GM21381 (cell line): ENCODE measurements around the gene UBALD2.
"Not testable (repeated sequence)": the region's sequence is repeated elsewhere in the genome, so short reads cannot be mapped to it uniquely, and the experiment has no call there.

Experiments
- ATAC-seq: cut with Tn5 transposase; IDR thresholded peaks from one replicate; pipeline ENCODE4 v1.9.1; 2021; ENCODE audit warnings: mild to moderate bottlenecking, moderate library complexity; ENCODE audit not compliant: unreplicated experiment

UBALD2 gene

DNA sequence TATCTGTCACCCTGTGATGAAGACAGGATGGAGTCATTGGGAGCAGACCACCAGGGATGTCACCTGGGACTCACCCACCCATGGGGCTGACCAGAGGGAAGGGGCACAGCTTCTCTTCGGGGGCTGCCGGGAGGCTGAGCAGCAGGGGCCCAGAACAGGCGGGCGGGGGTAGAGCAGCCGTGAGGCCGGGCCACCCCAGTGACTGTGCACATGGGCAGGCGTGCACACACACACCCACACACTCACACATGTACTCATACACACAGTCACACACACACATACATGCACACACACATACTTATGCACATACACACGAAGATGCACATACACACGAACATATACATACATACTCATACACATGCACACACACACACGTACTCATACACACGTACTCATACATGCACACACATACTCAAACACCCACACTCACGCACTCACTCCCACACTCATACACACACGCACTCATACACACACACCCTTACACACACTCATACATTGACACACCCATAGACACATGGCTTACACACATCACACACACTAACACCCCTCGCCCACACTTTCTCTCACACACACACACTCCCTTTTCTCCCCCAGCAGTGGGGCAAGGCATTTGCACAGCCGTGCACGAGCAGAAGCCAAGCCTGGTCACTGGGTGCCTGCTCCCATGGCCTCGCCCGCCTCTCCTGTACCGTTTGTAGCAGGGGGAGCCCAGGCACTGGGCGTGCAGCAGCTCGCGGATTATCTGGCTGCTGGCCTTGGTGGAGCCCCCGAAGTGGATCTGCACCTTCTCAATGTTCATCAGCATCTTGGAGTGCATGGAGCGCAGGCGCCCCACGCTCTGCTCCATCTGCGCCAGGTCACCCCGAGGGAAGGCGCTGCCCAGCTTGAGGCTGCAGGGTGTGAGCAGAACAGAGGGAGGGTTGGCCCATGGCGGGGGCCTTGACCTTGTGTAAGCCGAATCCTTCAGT is 12.4 kb downstream of the UBALD2 start:
- no peak for ATAC-seq

DNA sequence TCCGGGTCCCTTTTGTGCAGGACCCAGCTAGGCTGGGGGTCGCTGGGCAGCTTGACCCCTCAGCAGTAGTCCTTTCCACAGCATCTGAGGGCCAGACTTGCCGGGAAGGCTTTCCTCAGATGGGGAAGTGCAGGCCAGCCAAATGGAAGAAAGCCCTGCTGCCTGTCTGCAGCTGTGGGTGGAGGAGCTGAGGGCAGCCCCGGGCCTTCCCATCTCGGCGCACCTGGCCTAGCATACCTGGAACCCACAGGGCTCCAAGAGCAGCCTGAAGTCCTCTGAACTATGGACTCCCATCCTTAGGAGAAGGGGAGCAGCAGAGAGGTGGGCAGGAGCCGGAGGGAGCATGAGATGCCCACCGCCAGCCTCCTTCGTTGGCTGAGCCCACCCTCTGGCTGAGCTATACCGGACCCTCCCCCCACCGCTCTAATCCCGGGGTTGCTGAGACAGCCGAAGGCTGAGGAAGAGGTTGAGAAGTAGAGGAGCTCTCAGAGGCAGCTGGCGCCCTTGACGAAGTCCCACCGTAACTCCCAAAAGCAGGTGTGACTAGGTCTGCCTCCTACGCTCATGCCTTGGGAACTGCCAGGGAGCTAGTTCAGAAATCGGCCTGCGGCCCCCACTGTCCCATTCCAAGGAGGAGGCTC is 13.2 kb downstream of the UBALD2 start:
- no peak for ATAC-seq

DNA sequence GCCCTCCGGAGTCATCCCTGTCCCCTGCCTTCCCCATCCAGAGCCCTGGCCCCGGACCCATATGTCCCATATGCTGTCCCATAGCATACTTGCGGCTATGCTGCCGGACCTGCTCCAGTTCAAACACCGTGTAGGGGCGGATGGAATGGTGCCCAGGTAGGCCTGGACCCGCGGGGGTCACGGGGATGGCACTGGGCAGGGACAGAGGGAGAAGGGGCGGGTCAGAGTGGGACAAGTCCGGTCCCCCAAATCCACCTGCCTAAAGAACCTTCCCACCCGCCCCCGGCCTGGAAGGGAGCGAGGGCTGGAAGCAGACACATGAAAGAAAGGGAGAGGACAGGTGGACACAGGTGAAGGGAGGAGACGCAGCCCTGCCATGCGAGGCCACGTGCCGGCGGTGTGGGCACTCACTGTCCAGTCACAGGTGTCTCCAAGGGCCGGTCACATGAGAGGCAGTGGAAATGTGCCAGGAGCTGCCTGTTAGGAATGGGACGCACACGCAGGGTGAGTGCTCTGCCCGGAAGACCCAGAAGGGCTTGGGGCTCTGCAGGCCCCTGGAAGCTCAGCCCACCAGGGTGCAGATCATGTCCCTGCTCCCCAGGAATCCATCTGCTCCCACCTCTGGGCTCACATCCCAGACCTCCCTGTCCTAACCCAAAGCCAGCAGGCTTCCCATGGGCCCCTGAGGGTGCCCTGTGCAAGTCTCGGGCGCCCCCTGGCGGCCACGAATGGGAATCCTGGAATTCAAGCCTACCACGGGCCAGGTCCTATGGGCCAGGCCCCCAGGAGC is 14.0 kb downstream of the UBALD2 start:
- no peak for ATAC-seq

DNA sequence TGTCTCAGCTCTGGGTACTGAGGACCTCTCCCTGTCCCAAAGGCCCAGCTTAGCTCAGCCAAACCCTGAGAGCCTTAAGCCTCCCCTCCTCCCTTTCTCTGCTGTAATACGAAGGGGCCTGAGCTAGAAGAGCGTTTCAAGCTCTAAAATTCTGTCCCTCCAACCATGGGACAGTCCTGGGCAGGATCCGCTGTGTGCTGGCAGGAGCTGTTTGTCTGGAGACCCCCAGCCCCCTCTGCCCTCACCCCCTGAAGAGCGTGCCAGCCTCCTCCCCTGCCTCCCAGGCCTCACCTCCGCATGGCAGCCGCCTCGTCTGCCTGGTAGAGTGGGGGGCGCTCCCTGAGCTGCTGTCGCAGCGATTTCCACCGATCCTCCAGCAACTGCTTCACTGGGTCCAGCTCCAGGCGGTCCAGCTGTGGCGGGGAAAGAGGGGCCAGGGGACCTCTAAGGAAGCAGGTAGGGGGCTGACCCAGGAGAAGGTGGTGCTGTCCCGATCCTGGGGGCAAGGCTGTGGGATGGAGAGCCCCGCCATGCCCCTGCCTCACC is 14.7 kb downstream of the UBALD2 start:
- ATAC-seq: no peak

DNA sequence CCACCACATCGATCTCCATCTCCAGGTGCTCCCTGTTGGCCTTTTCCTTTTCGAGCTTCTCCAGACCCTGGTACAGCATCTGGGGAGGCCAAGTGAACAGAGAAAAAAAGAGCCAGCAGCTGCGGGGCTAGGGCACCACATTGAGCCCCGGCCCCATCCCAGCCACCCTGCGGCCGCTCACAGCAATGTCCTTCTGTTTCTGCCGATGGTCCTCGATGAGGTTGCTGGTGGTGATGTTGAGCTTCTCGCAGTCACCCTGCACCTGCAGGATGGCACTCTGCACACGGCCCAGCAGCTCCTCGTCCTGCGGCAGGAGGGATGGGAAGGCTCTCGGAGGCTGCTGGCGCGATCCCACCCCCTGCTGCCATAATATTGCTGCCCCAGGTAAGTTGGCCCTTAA is 15.5 kb downstream of the UBALD2 start:
- ATAC-seq: no peak

DNA sequence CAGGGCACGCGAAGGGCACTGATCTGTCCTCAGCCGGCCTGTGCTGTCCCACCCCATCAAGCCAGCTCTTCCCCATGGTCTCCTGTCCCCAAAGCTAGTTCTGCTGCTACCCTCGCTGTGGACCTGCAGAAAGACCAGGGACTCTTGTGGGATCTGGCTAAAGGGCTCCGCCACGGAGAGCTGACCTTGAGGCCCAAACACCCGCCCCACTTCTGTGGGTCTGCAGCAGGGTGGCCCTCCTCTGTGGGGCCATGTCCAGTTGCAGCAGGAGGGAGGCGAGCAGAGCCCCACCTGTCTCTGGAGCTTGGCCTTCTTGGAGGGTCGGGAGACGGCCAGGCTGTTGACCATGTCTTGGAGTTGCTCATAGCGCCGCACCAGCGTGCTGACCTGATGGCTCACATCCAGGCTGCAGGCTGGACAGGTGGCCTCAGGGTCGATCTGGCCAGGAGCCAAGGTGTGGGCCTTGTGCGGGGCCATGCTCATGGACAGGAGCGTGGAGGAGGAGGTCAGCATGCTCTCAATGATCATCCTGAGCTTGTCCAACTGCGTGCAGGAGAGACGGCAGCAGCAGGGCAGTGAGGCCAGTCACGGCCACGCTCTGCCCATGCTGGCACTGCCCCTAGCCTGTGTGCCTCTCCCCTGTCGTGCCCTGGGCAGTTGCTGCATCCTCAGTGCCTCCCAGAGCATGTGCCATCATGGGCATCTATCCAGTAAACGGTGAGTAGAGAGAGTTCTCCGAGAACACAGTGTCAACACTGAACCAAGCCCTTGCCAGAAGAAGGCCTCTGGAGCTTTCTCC is 16.6 kb downstream of the UBALD2 start:
- ATAC-seq: no peak

DNA sequence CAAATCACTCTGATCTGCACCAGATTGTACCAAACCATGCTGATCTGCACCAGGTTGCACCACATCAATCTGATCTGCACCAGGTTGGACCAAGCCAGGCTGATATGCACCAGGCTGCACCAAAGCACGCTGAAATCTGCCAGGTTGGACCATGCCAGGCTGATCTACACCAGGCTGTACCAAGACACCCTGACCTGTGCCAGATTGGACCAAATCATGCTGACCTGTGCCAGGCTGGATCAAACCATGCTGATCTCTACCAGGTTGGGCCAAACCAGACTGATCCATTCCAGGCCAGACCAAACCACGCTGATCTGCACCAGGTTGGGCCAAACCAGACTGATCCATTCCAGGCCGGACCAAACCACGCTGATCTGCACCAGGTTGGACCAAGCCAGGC is 27.4 kb downstream of the UBALD2 start:
- no peak for ATAC-seq

DNA sequence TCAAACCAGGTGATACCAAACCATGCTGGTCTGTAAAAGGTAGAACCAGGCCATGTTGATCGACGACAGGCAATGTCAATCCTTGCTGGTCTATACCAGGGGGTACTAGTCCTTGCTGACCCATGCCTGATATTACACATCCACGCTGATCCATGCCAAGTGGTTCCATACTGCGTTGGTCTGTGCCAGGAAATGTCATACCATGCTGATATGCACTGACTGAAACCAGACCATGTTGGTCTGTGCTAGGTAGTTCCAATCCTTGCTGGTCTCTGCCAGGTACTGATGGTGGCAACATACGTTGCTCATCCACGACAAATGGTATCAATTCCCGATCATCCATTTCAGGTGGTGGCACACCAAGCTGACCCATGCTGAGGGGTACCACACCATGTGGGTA is 28.0 kb downstream of the UBALD2 start:
- no peak for ATAC-seq

DNA sequence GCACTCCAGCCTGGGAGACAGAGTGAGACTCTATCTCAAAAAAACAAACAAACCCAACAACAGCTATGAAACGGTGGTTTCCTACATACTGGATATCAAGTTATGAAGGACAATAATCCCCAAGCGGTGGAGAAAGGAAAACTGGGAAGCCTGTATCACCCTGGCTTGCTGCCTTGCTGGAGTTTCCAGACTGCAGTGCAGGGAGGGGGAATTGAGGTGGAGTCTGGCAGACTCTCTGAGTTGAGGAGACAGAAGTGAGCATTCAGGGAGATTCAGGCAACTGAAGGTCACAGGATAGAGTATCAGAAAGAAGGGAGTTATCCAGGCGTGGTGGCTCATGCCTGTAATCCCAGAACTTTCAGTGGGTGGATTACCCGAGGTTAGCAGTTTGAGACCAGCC is 31.0 kb downstream of the UBALD2 start:
- no peak for ATAC-seq

DNA sequence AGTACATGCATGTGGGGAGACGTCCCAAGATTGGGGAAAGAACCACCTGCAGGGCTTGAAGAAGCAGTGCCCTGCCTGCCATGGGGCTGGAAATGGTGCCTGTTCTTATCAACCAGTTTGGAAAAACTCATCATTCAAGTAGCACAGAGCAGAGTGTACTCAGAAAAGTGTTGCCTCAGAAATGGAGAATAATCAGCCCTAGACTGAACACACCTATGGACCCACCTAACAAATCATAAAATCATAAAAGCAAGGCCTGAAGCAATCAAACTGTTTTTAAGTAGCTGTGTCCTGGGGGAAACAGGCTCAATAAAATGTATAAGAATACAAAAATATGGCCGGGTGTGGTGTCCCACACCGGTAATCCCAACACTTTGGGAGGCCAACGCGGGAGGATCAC is 31.7 kb downstream of the UBALD2 start:
- ATAC-seq: no peak

DNA sequence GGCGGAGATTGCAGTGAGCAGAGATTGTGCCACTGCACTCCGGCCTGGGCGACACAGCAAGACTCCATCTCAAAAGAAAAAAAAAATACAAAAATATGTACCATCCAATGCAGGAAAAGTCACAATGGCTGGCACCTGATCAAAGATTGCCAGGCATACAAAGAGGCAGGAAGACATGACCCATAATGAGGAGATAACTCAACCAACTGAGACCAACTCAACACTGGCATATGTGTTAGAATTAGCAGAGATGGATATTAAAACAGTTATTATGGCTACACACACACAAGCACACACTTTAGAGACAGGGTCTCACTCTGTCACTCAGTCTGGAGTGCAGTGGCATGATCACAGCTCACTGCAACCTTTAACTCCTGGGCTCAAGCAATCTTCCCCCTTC is 32.3 kb downstream of the UBALD2 start:
- ATAC-seq: no peak

DNA sequence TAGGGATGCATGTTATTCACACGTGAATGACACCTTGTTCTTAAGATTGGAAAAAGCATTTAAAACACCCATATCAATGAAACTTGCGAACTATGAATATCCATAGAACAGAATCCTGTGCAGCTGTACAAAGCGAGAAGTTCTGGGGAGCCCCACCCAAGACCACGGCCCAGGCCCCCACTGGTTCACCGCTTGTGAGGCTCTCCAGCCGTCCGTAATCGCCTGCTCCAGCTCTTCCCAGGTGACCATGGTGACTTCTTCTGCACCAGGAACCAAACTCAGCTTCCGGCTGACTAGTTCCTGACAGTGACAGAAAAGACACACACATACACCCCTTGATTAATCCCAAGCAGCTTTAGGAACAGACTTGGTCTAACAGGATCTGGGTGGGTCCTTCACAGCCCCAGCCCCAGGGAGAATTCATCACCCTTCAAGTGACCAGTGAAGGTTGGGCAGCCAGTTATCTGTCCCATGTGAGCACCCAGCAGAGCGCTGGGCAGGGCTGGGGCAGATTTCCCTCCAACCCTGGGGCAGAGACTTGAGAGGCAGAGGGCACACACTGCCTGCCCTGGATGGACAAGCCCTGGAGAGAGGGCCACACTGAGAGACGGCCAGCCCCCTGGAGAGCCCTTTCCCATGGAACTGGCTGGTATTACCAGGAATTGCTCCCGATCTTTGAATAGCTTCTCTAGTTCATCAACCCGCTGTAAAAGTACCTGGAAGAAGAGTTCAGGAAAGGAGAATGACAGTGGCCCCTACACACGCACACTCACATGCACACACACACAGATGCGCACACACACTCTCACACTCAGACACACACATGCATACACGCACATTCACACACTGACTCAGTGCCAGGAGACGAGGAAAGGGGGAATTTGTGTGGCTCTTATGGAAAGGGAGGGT is 39.3 kb downstream of the UBALD2 start:
- ATAC-seq: no peak

DNA sequence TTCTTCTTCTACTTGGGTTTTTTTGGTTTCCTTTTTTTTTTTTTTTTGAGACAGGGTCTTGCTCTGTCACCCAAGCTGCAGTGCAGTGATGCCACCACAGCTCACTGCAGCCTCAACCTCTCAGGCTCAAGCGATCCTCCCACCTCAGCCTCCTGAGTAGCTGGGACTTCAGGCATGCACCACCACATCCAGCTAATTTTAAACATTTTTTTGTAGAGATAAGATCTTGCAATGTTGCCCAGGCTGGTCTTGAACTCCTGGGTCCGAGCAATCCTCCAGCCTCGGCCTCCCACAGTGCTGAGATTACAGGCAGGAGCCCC is 39.9 kb downstream of the UBALD2 start:
- not testable (repeated sequence) for ATAC-seq

DNA sequence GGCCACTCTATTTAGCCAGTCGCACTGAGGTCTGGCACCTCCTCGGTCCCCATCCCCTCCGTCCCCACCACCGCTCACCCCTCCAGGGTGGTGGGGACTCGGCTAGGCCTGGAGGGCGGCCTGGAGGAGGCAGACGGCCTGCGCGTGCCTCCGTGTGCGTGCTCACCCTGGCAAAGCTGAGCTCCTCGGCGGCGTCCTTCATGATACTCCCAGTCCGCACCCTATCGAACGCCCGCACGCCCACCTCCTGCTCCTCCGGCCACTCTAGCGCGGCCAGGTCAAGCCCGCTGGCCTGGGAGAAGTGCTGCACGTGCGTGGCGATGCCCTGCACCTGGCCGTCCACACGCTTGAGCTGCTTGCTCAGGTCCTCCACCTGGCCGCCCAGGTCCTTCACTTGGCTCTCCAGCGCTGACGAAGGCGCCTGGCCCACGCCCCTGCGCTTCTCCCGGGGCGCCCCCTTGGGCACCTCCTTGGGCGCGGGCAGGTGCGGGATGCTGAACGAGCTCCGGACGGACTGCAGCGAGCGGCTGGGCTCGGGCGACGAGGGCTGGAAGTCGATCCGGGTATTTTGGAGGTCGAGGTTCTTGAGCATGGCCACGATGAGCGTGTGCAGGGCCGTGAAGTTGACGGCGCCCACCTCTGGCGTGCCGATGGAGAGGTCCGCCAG is 42.3 kb downstream of the UBALD2 start:
- no peak for ATAC-seq

DNA sequence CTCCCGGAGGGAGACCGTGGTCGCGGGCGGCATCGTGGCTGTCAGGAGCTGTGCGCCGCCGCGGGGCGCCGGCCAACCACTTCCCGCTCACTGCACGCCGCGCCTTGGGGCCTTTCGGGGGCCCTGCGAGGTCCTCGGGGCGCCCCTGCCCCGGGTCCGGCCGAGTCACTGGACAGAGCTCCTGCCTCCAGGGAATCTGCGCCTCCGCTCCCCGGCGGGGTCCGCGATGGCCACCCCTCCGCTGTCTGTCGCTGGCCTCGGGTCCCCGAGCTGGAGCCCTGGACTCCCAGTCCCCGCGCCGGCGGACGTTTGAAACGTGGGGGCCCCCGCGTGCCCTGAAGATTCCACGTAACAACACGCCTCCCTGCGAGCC is 42.8 kb downstream of the UBALD2 start, which contains the start of gene QRICH2:
TSS of gene QRICH2 (minus strand) at position 311 of the 373 bp plus-strand sequence. CDS start at position 33, 278 bp downstream.
- no peak for ATAC-seq

DNA sequence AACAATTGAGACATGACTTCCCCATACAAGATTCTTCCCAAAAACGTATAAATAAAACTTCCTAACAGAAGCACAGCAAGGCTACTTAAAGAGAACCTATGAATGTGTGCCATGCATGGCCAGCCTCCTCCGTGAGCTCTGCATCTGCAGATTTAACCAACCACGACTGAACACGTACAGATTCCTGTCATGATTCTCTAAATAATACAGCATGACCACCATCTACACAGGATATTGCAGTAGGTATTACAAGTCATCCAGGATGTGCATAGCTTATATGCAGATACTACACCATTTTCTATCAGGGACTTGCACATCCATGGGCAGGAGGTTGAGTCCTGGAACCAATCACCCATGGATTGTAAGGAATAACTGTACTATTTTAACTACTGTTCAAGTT is 44.3 kb downstream of the UBALD2 start:
- no peak for ATAC-seq

DNA sequence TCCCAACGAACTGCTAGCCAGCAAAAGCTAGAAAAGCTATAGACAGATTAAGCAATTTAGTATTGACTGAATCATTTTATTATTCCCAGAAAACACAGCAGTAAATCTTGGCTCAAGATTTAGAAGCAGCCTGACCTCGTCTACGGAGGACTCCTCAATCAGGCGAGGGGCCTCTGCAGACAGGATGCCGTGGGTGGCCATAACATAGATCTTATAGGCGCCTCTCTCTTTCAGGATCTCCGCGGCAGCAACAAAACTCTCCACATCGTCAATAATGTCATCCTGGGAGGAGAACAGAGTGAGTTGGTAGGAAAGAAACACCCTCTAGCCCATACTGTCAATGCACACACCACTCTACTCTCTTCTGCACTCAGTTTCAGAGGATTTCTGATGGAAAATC is 47.6 kb downstream of the UBALD2 start:
- ATAC-seq: no peak

DNA sequence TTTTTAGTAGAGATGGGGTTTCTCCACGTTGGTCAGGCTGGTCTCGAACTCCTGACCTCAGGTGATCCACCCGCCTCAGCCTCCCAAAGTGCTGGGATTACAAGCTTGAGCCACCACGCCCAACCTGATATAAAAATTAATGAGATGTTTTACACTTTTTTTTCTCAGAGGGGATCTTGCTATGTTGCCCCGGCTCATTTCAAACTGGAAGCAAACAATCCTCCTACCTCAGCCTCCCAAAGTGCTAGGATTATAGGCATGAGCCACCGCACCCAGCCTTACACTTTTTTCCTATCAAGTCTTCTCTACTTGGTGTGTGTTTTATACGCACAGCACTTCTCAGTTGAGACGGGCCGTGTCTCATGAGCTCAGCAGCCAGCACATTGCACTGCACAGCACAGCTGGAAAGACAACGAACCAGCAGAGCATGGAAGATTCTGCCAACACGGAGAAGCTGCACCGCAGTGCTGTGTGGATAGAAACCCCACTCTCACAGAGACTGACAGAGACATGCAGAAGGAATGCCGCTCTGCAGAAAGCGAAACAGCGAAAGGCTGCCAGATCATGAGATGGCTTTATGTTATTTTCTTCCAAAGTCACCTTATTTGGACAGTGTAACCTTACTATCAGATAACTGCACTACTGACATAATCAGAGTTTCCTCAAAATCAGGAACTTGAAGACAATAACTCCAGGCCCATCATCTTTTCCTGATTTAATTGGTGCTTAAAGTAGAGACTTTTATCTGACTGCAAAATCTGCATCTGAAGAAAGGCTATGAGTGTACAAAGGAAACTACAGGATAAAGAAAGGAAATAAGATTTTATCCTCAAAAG is 49.5 kb downstream of the UBALD2 start:
- no peak for ATAC-seq
